Neural cell (in vitro differentiated cells): ENCODE data around the gene ACAP3.
"Not testable (repeated sequence)": the region's sequence is repeated elsewhere in the genome, so short reads cannot be mapped to it uniquely, and the experiment has no call there.

Experiments used
- CTCF ChIP-seq: fragments of 450-650 bp; IDR thresholded peaks from 2 replicates; pipeline ENCODE4 v1.5.1; 2014; ENCODE audit warnings: antibody characterized with exemption, mild to moderate bottlenecking, moderate library complexity; ENCODE audit not compliant: poor library complexity, severe bottlenecking
- EZH2 ChIP-seq: fragments of 200-600, 300-800 bp; shearing (Covaris generic), sonication (generic); IDR thresholded peaks from 2 replicates; pipeline ENCODE4 v1.6.1; 2014; ENCODE audit warnings: antibody characterized with exemption, low read length, borderline replicate concordance, mild to moderate bottlenecking; ENCODE audit not compliant: insufficient read depth, poor library complexity, severe bottlenecking

GRCh38 chr1:1248009-1248913 is 59.5 kb downstream of the ACAP3 start:
- TF ChIP-seq EZH2, CTCF: not testable (repeated sequence)
